IMR-90 (cell line): ENCODE results near the gene CROCC2. TPM values are rescaled to one million over a fixed set of nuclear protein-coding genes. Genes with fewer than 3 reads are reported as not detected.

ENCODE experiments used
- ATAC-seq: fragments of 200-7000 bp; cut with Tn5 transposase; 2 replicates; pipeline ENCODE4 v1.9.1; 2020; ENCODE audit warnings: low read depth, mild to moderate bottlenecking, moderate library complexity
- BruUV-seq: library from RNA; stranded (reverse); fragments of 400-500 nt; replicated peaks from 2 replicates; lab custom pipeline; 2021; lab: Mats Ljungman, UMichigan
- CTCF ChIA-PET: fragments of 300-600 bp; formaldehyde crosslinking; extraction: SDS; loops from one replicate; lab custom pipeline; 2021; ENCODE audit warnings: antibody characterized with exemption; lab: Yijun Ruan, JAX
- POLR2A ChIA-PET: fragments of 300-600 bp; sonication (Branson Sonifier 250); formaldehyde crosslinking; loops from one replicate; lab custom pipeline; 2022; ENCODE audit warnings: antibody characterized with exemption; ENCODE audit not compliant: unreplicated experiment; lab: Charles Lee
- DNase-seq: peaks from one replicate; pipeline ENCODE4 v3.0.0; 2013
- H2AFZ ChIP-seq: replicated peaks from 2 replicates; pipeline ENCODE3; 2013; ENCODE audit warnings: low read length, mild to moderate bottlenecking; ENCODE audit not compliant: poor library complexity
- H2AK5ac ChIP-seq: 2 replicates; pipeline ENCODE4 v1.6.1; 2013; ENCODE audit warnings: low read depth, low read length, inconsistent platforms
- H2AK9ac ChIP-seq: replicated peaks from 2 replicates; pipeline ENCODE3; 2013; ENCODE audit warnings: mild to moderate bottlenecking, low read depth, low read length, moderate library complexity; ENCODE audit not compliant: poor library complexity
- H2BK120ac ChIP-seq: 2 replicates; pipeline ENCODE4 v1.6.1; 2013; ENCODE audit warnings: low read depth, low read length, inconsistent platforms
- H2BK15ac ChIP-seq: 3 replicates; pipeline ENCODE4 v1.6.1; 2013; ENCODE audit warnings: low read depth, low read length, inconsistent platforms
- H2BK20ac ChIP-seq: 2 replicates; pipeline ENCODE4 v1.6.1; 2013; ENCODE audit warnings: low read depth, mild to moderate bottlenecking, inconsistent platforms, low read length, moderate library complexity
- H2BK5ac ChIP-seq: 2 replicates; pipeline ENCODE4 v1.6.1; 2013; ENCODE audit warnings: mild to moderate bottlenecking, low read depth, low read length, inconsistent platforms; ENCODE audit not compliant: poor library complexity, severe bottlenecking
- H3K14ac ChIP-seq: replicated peaks from 2 replicates; pipeline ENCODE4 v1.6.1; 2013; ENCODE audit warnings: low read depth, low read length, inconsistent platforms
- H3K18ac ChIP-seq: 2 replicates; pipeline ENCODE4 v1.6.1; 2013; ENCODE audit warnings: low read depth, low read length, control low read depth
- H3K23ac ChIP-seq: 2 replicates; pipeline ENCODE4 v1.6.1; 2013; ENCODE audit warnings: low read depth, low read length, inconsistent platforms
- H3K27ac ChIP-seq: 2 replicates; pipeline ENCODE4 v1.5.1; 2013; ENCODE audit warnings: mild to moderate bottlenecking, control low read depth, low read length; ENCODE audit not compliant: insufficient read depth
- H3K27me3 ChIP-seq: 2 replicates; pipeline ENCODE4 v1.6.1; 2013; ENCODE audit warnings: low read length; ENCODE audit not compliant: control insufficient read depth, insufficient read depth
- H3K36me3 ChIP-seq: 2 replicates; pipeline ENCODE4 v1.6.1; 2013; ENCODE audit warnings: low read length, mixed read lengths; ENCODE audit not compliant: control insufficient read depth, insufficient read depth
- H3K4ac ChIP-seq: 2 replicates; pipeline ENCODE4 v1.6.1; 2013; ENCODE audit warnings: low read depth, low read length, inconsistent platforms
- H3K4me1 ChIP-seq: 2 replicates; pipeline ENCODE4 v1.6.1; 2013; ENCODE audit warnings: low read length, mixed read lengths; ENCODE audit not compliant: control insufficient read depth, insufficient read depth
- H3K4me2 ChIP-seq: 2 replicates; pipeline ENCODE4 v1.6.1; 2013; ENCODE audit warnings: low read depth, mild to moderate bottlenecking, control low read depth, low read length, moderate library complexity
- H3K4me3 ChIP-seq: 2 replicates; pipeline ENCODE4 v1.5.1; 2013; ENCODE audit warnings: low read depth, mild to moderate bottlenecking, control low read depth, low read length, moderate library complexity; ENCODE audit not compliant: insufficient read depth
- H3K56ac ChIP-seq: 2 replicates; pipeline ENCODE4 v1.6.1; 2013; ENCODE audit warnings: low read length, inconsistent platforms; ENCODE audit not compliant: insufficient read depth; ENCODE audit errors: extremely low read depth
- H3K79me1 ChIP-seq, 2 experiments: 2 replicates each; pipeline ENCODE4 v1.6.1; 2013; ENCODE audit warnings: low read length in 2 of 2, inconsistent platforms in 1 of 2, low read depth in 1 of 2
- H3K9ac ChIP-seq: 2 replicates; pipeline ENCODE4 v1.6.1; 2013; ENCODE audit warnings: low read depth, low read length, control low read depth
- H3K9me1 ChIP-seq: 2 replicates; pipeline ENCODE4 v1.6.1; 2013; ENCODE audit warnings: low read length, inconsistent platforms; ENCODE audit not compliant: insufficient read depth
- H3K9me3 ChIP-seq: 2 replicates; pipeline ENCODE4 v1.6.1; 2013; ENCODE audit warnings: low read length; ENCODE audit not compliant: control insufficient read depth, insufficient read depth
- H4K20me1 ChIP-seq: 2 replicates; pipeline ENCODE4 v1.6.1; 2013; ENCODE audit warnings: low read length, inconsistent platforms; ENCODE audit not compliant: insufficient read depth
- H4K5ac ChIP-seq: 2 replicates; pipeline ENCODE4 v1.6.1; 2013; ENCODE audit warnings: mild to moderate bottlenecking, low read depth, low read length, control low read depth
- H4K8ac ChIP-seq, 2 experiments: 2 replicates each; pipeline ENCODE4 v1.6.1; 2013; ENCODE audit warnings: low read depth in 2 of 2, low read length in 2 of 2, control low read depth in 1 of 2, inconsistent platforms in 1 of 2
- H4K91ac ChIP-seq: 2 replicates; pipeline ENCODE4 v1.6.1; 2013; ENCODE audit warnings: low read depth, low read length, inconsistent platforms; ENCODE audit not compliant: insufficient read depth
- BHLHE40 ChIP-seq: fragments of 150-350 bp; IDR thresholded peaks from 2 replicates; pipeline ENCODE4 v1.6.1; 2016; ENCODE audit warnings: mild to moderate bottlenecking, low read depth, low read length
- CEBPB ChIP-seq: IDR thresholded peaks from 2 replicates; pipeline ENCODE4 v1.6.1; 2012; ENCODE audit warnings: low read depth, low read length, improper control_type of control experiment
- CHD1 ChIP-seq: IDR thresholded peaks from 2 replicates; pipeline ENCODE4 v1.6.1; 2012; ENCODE audit warnings: low read depth, low read length, improper control_type of control experiment
- CTCF ChIP-seq: conservative IDR thresholded peaks from 2 replicates; pipeline ENCODE4 v1.5.1; 2012; ENCODE audit warnings: mild to moderate bottlenecking, low read depth, low read length, improper control_type of control experiment
- ELK1 ChIP-seq: fragments of 150-350 bp; IDR thresholded peaks from 2 replicates; pipeline ENCODE4 v1.6.1; 2016; ENCODE audit warnings: low read depth, mild to moderate bottlenecking, low read length, moderate library complexity, borderline replicate concordance
- FOS ChIP-seq: fragments of 150-350 bp; IDR thresholded peaks from 2 replicates; pipeline ENCODE4 v1.6.1; 2016; ENCODE audit warnings: low read depth, low read length
- MAFK ChIP-seq: IDR thresholded peaks from 2 replicates; pipeline ENCODE4 v1.6.1; 2012; ENCODE audit warnings: low read depth, low read length, improper control_type of control experiment
- MAZ ChIP-seq: IDR thresholded peaks from 2 replicates; pipeline ENCODE4 v1.6.1; 2012; ENCODE audit warnings: low read depth, mild to moderate bottlenecking, low read length, improper control_type of control experiment, moderate library complexity, borderline replicate concordance
- MXI1 ChIP-seq: IDR thresholded peaks from 2 replicates; pipeline ENCODE4 v1.6.1; 2012; ENCODE audit warnings: low read depth, mild to moderate bottlenecking, low read length, moderate library complexity, borderline replicate concordance
- NFE2L2 ChIP-seq: fragments of 150-350 bp; IDR thresholded peaks from 2 replicates; pipeline ENCODE4 v1.6.1; 2016; ENCODE audit warnings: low read depth, mild to moderate bottlenecking, low read length
- RAD21 ChIP-seq: IDR thresholded peaks from 2 replicates; pipeline ENCODE4 v1.6.1; 2012; ENCODE audit warnings: low read length, improper control_type of control experiment
- RCOR1 ChIP-seq: IDR thresholded peaks from 2 replicates; pipeline ENCODE4 v1.6.1; 2012; ENCODE audit warnings: mild to moderate bottlenecking, low read length, improper control_type of control experiment; ENCODE audit not compliant: insufficient replicate concordance
- RFX5 ChIP-seq: IDR thresholded peaks from 2 replicates; pipeline ENCODE4 v1.8.0; 2012; ENCODE audit warnings: low read depth, mild to moderate bottlenecking, low read length, moderate library complexity
- SMC3 ChIP-seq: fragments of 150-350 bp; IDR thresholded peaks from 2 replicates; pipeline ENCODE4 v1.6.1; 2016; ENCODE audit warnings: low read depth, mild to moderate bottlenecking, antibody characterized with exemption, low read length, moderate library complexity
- USF2 ChIP-seq: fragments of 150-350 bp; IDR thresholded peaks from 2 replicates; pipeline ENCODE4 v1.6.1; 2017; ENCODE audit warnings: mild to moderate bottlenecking, antibody characterized with exemption, low read length, low read depth
- WGBS, 2 experiments: methylation state at CpG; one replicate each; pipeline versions ENCODE4 v1.1.5 to v1.1.7; 2013; ENCODE audit warnings: missing lambda C conversion rate in 2 of 2; ENCODE audit not compliant: insufficient read length in 1 of 2; ENCODE audit errors: extremely low coverage in 2 of 2; 5-methylcytosine and 5-hydroxymethylcytosine counted together
- dilution Hi-C: fragments of 300-500 bp; cut with HindIII; formaldehyde crosslinking; loops from one replicate; pipeline ENCODE4 v1.14.3; 2018; ENCODE audit warnings: low sequenced_read_pairs; ENCODE audit not compliant: unreplicated experiment
- in situ Hi-C: fragments of 300-500 bp; cut with MboI; formaldehyde crosslinking; loops from 3 replicates; pipeline ENCODE4 v1.14.3; 2019; ENCODE audit warnings: low sequenced_read_pairs, inconsistent platforms, mixed read lengths
- intact Hi-C: fragments of 100-400 bp; cut with micrococcal nuclease; formaldehyde crosslinking; loops from 2 replicates; pipeline ENCODE4 v1.10.0; 2022
- polyA plus RNA-seq, 3 experiments: library from polyadenylated mRNA; depleted of rRNA; stranded (reverse); fragments of >200 nt; gene quantifications; 2 replicates each; pipeline ENCODE4 v1.2.3, GENCODE V29; 2012; ENCODE audit warnings: low replicate concordance in 1 of 3
- total RNA-seq: library from RNA; depleted of rRNA; stranded (reverse); fragments of >200 nt; gene quantifications from 2 replicates; pipeline ENCODE4 v1.2.3, GENCODE V29; 2012

Gene CROCC2
- total and polyA plus RNA-seq, 2 of the 4 experiments (the other 2 are of a cell fraction): not detected

DNA sequence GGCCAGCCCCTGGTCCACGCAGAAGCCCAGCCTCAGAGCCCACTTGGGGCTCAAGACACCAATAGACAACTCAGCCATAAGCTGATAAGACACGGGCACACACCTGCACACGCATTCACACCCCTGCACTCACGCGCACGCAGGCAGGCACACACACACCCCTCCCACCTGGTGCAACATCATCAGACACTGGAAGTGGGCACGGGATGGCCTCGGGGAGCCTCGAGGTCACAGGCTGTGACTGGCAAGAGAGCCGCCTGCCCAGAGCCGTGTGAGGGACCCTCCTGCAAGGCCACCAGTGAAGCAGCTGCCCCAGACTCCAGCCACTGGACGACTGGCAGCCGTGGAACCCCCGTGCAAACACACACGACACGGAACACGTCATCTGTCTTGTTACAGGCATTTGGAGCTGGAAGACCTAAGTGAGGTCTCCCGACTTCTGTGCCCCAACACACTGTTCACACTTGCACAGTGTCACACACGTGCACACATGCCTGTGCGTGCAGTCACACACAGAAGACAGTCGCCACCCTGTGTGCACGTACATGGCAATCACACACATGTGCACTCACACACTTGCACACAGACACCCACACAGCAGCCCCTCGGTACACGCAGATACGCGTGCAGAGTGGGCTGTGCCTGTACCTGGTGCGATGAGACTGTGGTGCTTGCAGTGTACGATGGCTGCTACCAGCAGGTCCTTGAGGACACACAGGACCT lies 11.1 kb upstream of the CROCC2 start:
- ChIA-PET CTCF (no interaction called here), POLR2A (no interaction called here)
- Histone ChIP-seq H3K4ac (no peak overlapping the region), H4K8ac (no peak overlapping the region), H3K56ac (no peak overlapping the region), H2AK5ac (no peak overlapping the region), H3K27me3 (peaks cover 7% of the 10 kb centered on the region; the same call in 1 of the 2 replicates), H3K18ac (no peak overlapping the region), H2BK15ac (no peak overlapping the region), H3K9me1 (no peaks in the 10 kb centered on the region), H3K4me2 (no peak overlapping the region), H2AK9ac (no peak overlapping the region), H4K5ac (no peak overlapping the region), H3K4me3 (no peak overlapping the region), H3K23ac (no peak overlapping the region), H3K27ac (no peak overlapping the region), H2BK120ac (no peak overlapping the region), H2AFZ (no peak overlapping the region), H3K9me3 (no peaks in the 10 kb centered on the region), H2BK20ac (no peak overlapping the region), H3K4me1 (no peaks in the 10 kb centered on the region; the same call in 1 of the 2 replicates), H3K9ac (no peak overlapping the region), H3K79me1 (no peaks in the 10 kb centered on the region), H3K14ac (no peak overlapping the region), H4K20me1 (no peaks in the 10 kb centered on the region), H3K36me3 (no peaks in the 10 kb centered on the region), H4K91ac (no peak overlapping the region), H2BK5ac (no peak overlapping the region)
- 72% methylated on average over 16 of the region's 28 CpGs; no CpG with 5 or more reads in 1 of the 2 experiments for WGBS, 2 experiments
- in situ Hi-C loops: no loop called here
- TF ChIP-seq USF2: no peak
- no peak for TF ChIP-seq MXI1
- no peak for TF ChIP-seq RCOR1
- TF ChIP-seq CEBPB: no peak
- TF ChIP-seq ELK1: no peak
- TF ChIP-seq CHD1: no peak
- no peak for TF ChIP-seq CTCF
- TF ChIP-seq RAD21: no peak
- no peak for TF ChIP-seq BHLHE40
- TF ChIP-seq MAFK: no peak
- TF ChIP-seq MAZ: no peak
- no peak for TF ChIP-seq RFX5
- no peak for TF ChIP-seq FOS
- no peak for TF ChIP-seq SMC3
- TF ChIP-seq NFE2L2: no peak
- intact Hi-C loops: no loop called here
- dilution Hi-C loops: no loop called here
- ATAC-seq (no peak), DNase-seq (no peak)
- BruUV-seq: no TSS peak
